ENCODE measurements around the gene TMEM184A. TPM values are rescaled to one million over a fixed set of nuclear protein-coding genes. Genes with fewer than 3 reads are reported as not detected.

The TMEM184A gene
- total and polyA plus RNA-seq, 2 donors (not counting 1 experiment from before 2014, with no cell fraction given): not detected

GRCh38 chr7:1548438-1548831, 7.6 kb downstream of the TMEM184A start:
- Histone ChIP-seq H2AFZ (ENCODE audit: insufficient read depth, low read depth, low read length, poor library complexity, severe bottlenecking) (no peak overlapping the region), H4K20me1 (ENCODE audit: control insufficient read depth, insufficient read depth, low read length, poor library complexity, severe bottlenecking) (no peaks in the 10 kb centered on the region), H3K36me3 (replicated peaks in 1 of 2; ENCODE audit: control extremely low read depth in 1 of 2, control insufficient read depth in 1 of 2, extremely low read depth in 1 of 2, insufficient read depth in 2 of 2, low read length in 1 of 2) (no peaks in the 10 kb centered on the region), H3K4me3 (ENCODE audit: control extremely low read depth in 1 of 5, extremely low read depth in 1 of 5, insufficient read depth in 1 of 5, low read depth in 2 of 5, low read length in 4 of 5) (no peak overlapping the region), H3K9me3 (ENCODE audit: control extremely low read depth in 1 of 3, control insufficient read depth in 2 of 3, insufficient read depth in 1 of 3, low read length in 2 of 3) (no peaks in the 10 kb centered on the region), H3K27ac (ENCODE audit: low read length in 2 of 2) (no peak overlapping the region), H3K79me2 (ENCODE audit: control insufficient read depth, insufficient read depth, low read length) (no peaks in the 10 kb centered on the region), H3K4me2 (replicated peaks; ENCODE audit: low read depth, low read length, poor library complexity, severe bottlenecking) (no peak overlapping the region), H3K4me1 (ENCODE audit: control insufficient read depth in 2 of 2, insufficient read depth in 2 of 2, low read length in 2 of 2) (no peaks in the 10 kb centered on the region), H3K9ac (ENCODE audit: low read length) (no peak overlapping the region), H3K27me3 (replicated peaks in 1 of 4; ENCODE audit: control extremely low read depth in 1 of 4, control insufficient read depth in 3 of 4, insufficient read depth in 4 of 4, low read length in 3 of 4) (no peaks in the 10 kb centered on the region)
- DNase-seq (peak; percentile 27), ATAC-seq (ENCODE audit: low read depth) (no peak)
- Mint-ChIP-seq H3K9me3 (ENCODE audit: insufficient read depth) (no peaks in the 10 kb centered on the region), H3K4me1 (peaks cover 5% of the 10 kb centered on the region), H3K4me3 (no peak overlapping the region), H3K27ac (peak overlapping the region; percentile 15), H3K27me3 (no peaks in the 10 kb centered on the region)
- whole genome bisulfite sequencing (ENCODE audit: insufficient coverage): 86% methylated on average over 14 of the region's 17 CpGs
- intact Hi-C loops (cut with micrococcal nuclease): no loop called here
- ChIA-PET POLR2A (no interaction called here), CTCF (interaction anchor here (1.0 kb wide), 1 partner anchor 42 kb away, joined by 5 read pairs; no protein-coding TSS in a partner anchor)
- no peak for TF ChIP-seq CTCF (IDR thresholded peaks at IDR 0.05)
- TF ChIP-seq EZH2 (IDR thresholded peaks at IDR 0.05; ENCODE audit: borderline replicate concordance, insufficient read depth, low read depth, low read length, poor library complexity, severe bottlenecking): no peak

- TF ChIP-seq CTCF (IDR thresholded peaks at IDR 0.05) (no peak), EZH2 (IDR thresholded peaks at IDR 0.05; ENCODE audit: borderline replicate concordance, insufficient read depth, low read depth, low read length, poor library complexity, severe bottlenecking) (no peak)
- POLR2A ChIA-PET: no interaction called here
These were observed 8.1 kb downstream of the TMEM184A start for GRCh38 chr7:1547777-1548437.

More at GRCh38 chr7:1547777-1548437, 8.1 kb downstream of the TMEM184A start:
- Histone ChIP-seq H3K36me3 (replicated peaks in 1 of 2; ENCODE audit: control extremely low read depth in 1 of 2, control insufficient read depth in 1 of 2, extremely low read depth in 1 of 2, insufficient read depth in 2 of 2, low read length in 1 of 2) (no peaks in the 10 kb centered on the region), H3K4me1 (ENCODE audit: control insufficient read depth in 2 of 2, insufficient read depth in 2 of 2, low read length in 2 of 2) (no peaks in the 10 kb centered on the region), H3K9me3 (ENCODE audit: control extremely low read depth in 1 of 3, control insufficient read depth in 2 of 3, insufficient read depth in 1 of 3, low read length in 2 of 3) (no peaks in the 10 kb centered on the region), H3K4me2 (replicated peaks; ENCODE audit: low read depth, low read length, poor library complexity, severe bottlenecking) (no peak overlapping the region), H3K4me3 (ENCODE audit: control extremely low read depth in 1 of 5, extremely low read depth in 1 of 5, insufficient read depth in 1 of 5, low read depth in 2 of 5, low read length in 4 of 5) (no peak overlapping the region), H3K27ac (ENCODE audit: low read length in 2 of 2) (no peak overlapping the region), H3K79me2 (ENCODE audit: control insufficient read depth, insufficient read depth, low read length) (no peaks in the 10 kb centered on the region), H2AFZ (ENCODE audit: insufficient read depth, low read depth, low read length, poor library complexity, severe bottlenecking) (no peak overlapping the region), H3K9ac (ENCODE audit: low read length) (no peak overlapping the region), H4K20me1 (ENCODE audit: control insufficient read depth, insufficient read depth, low read length, poor library complexity, severe bottlenecking) (peaks cover 4% of the 10 kb centered on the region), H3K27me3 (replicated peaks in 1 of 4; ENCODE audit: control extremely low read depth in 1 of 4, control insufficient read depth in 3 of 4, insufficient read depth in 4 of 4, low read length in 3 of 4) (no peaks in the 10 kb centered on the region)
- 90% methylated on average over 31 of the region's 35 CpGs for WGBS (ENCODE audit: insufficient coverage)
- Mint-ChIP-seq H3K9me3 (ENCODE audit: insufficient read depth) (no peaks in the 10 kb centered on the region), H3K4me1 (peaks cover 5% of the 10 kb centered on the region), H3K27ac (peak overlapping the region; percentile 15), H3K4me3 (no peak overlapping the region), H3K27me3 (no peaks in the 10 kb centered on the region)
- CTCF ChIA-PET: interaction anchor here (1.0 kb wide), 1 partner anchor 41 kb away, joined by 5 read pairs; no protein-coding TSS in a partner anchor
- DNase-seq: no peak
- no peak for ATAC-seq (ENCODE audit: low read depth)
- intact Hi-C loops (cut with micrococcal nuclease): no loop called here

All from B cell (primary cell).